Measurements from ENCODE around the gene AKAP7.
"Not testable (repeated sequence)": the region's sequence is repeated elsewhere in the genome, so short reads cannot be mapped to it uniquely, and the experiment has no call there.

AKAP7 gene

GRCh38 chr6:131135244-131136020 lies at the start of gene AKAP7:
AKAP7 (plus strand) TSS chr6:131135467; CDS start chr6:131135764, 297 bp downstream.
- peak; percentile 81 for DNase-seq (ENCODE audit: low read depth, low spot score)

- DNase-seq (ENCODE audit: low read depth, low spot score), result not testable (repeated sequence)
These were observed 44.9 kb upstream of the AKAP7 start for GRCh38 chr6:131090339-131090738.

GRCh38 chr6:131091944-131092343 lies 43.3 kb upstream of the AKAP7 start:
- not testable (repeated sequence) for DNase-seq (ENCODE audit: low read depth, low spot score)

- DNase-seq (ENCODE audit: low read depth, low spot score), result no peak
These were observed 41.9 kb upstream of the AKAP7 start for GRCh38 chr6:131093334-131093733.

- DNase-seq (ENCODE audit: low read depth, low spot score), result no peak
These were observed 38.5 kb upstream of the AKAP7 start for GRCh38 chr6:131096786-131097185.

- DNase-seq (ENCODE audit: low read depth, low spot score), result no peak
These were observed 33.2 kb upstream of the AKAP7 start for GRCh38 chr6:131101911-131102680.

- no peak for DNase-seq (ENCODE audit: low read depth, low spot score)
These were observed 32.0 kb upstream of the AKAP7 start for GRCh38 chr6:131103296-131103695.

- no peak for DNase-seq (ENCODE audit: low read depth, low spot score)
These were observed 31.4 kb upstream of the AKAP7 start for GRCh38 chr6:131103901-131104300.

GRCh38 chr6:131107151-131107550 lies 28.1 kb upstream of the AKAP7 start:
- DNase-seq (ENCODE audit: low read depth, low spot score), result no peak

GRCh38 chr6:131112249-131112648 lies 23.0 kb upstream of the AKAP7 start:
- no peak for DNase-seq (ENCODE audit: low read depth, low spot score)

- no peak for DNase-seq (ENCODE audit: low read depth, low spot score)
These were observed 19.6 kb upstream of the AKAP7 start for GRCh38 chr6:131115651-131116050.

- no peak for DNase-seq (ENCODE audit: low read depth, low spot score)
These were observed 18.9 kb upstream of the AKAP7 start for GRCh38 chr6:131116321-131116720.

GRCh38 chr6:131116755-131117360 lies 18.4 kb upstream of the AKAP7 start:
- peak; percentile 22 for DNase-seq (ENCODE audit: low read depth, low spot score)

GRCh38 chr6:131117878-131118277 lies 17.4 kb upstream of the AKAP7 start:
- DNase-seq (ENCODE audit: low read depth, low spot score), result no peak

GRCh38 chr6:131122007-131122406 lies 13.3 kb upstream of the AKAP7 start:
- DNase-seq (ENCODE audit: low read depth, low spot score), result no peak

- no peak for DNase-seq (ENCODE audit: low read depth, low spot score)
These were observed 12.8 kb upstream of the AKAP7 start for GRCh38 chr6:131122516-131122915.

- peak; percentile 30 for DNase-seq (ENCODE audit: low read depth, low spot score)
These were observed 10.8 kb upstream of the AKAP7 start for GRCh38 chr6:131124336-131125071.

GRCh38 chr6:131125431-131125830 lies 9.8 kb upstream of the AKAP7 start:
- DNase-seq (ENCODE audit: low read depth, low spot score), result no peak

GRCh38 chr6:131129689-131130553 lies 5.3 kb upstream of the AKAP7 start:
- DNase-seq (ENCODE audit: low read depth, low spot score), result no peak

GRCh38 chr6:131130554-131130940 lies 4.7 kb upstream of the AKAP7 start:
- no peak for DNase-seq (ENCODE audit: low read depth, low spot score)

- DNase-seq (ENCODE audit: low read depth, low spot score), result no peak
These were observed 2.9 kb upstream of the AKAP7 start for GRCh38 chr6:131132360-131132759.
